SKM-1 (cell line): ENCODE data around the gene CNPY3.
A peak's percentile ranks its signal among the peaks of the same experiment; 100 is the strongest.

Source experiments
- DNase-seq: peaks from one replicate; lab custom pipeline; 2025; ENCODE audit not compliant: unreplicated experiment; lab: John Stamatoyannopoulos, UW

The CNPY3 gene

DNA sequence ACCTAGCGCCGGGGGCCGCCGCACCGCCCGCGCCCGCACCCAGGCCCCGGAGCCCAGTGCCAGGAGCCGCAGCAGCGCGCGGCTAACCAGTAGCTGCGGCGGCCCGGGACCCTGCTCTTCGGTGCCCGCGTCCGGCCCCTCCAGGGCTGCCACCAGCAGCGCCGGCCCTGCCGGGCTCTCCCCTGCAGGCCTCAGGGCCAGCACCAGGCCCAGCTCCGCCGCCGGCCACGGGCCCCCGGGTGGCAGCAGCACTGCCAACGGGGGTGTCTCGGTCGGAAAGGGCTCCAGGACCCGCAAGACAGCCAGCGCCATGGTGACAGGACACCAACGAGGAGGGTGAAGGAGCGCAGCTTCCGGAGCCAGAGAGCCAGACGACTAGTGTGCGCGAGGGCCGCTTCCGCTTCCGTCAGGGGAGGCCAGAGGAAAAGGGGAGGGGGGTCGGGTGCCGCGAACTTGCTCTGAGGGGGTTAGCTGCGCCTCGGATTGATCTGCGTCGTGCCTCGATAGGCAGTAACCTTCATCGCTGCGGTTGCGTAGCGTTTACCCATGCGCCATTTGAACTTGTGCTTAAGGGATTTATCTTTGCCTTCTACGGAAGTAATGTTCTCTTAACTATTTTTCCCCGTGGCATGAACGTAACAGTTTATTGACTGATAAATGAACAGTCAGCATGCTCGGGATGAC, 49.7 kb downstream of the CNPY3 start, which contains the start of gene PEX6:
TSS of gene PEX6 (minus strand) at position 343 of the 684 bp plus-strand sequence. CDS start at position 312, 31 bp downstream.
- DNase-seq, result peak; percentile 86

- DNase-seq, result no peak
These were observed 50.4 kb downstream of the CNPY3 start for GRCh38 chr6:42979523-42980177.

- no peak for DNase-seq
These were observed 52.6 kb downstream of the CNPY3 start for GRCh38 chr6:42981836-42982235.

DNA sequence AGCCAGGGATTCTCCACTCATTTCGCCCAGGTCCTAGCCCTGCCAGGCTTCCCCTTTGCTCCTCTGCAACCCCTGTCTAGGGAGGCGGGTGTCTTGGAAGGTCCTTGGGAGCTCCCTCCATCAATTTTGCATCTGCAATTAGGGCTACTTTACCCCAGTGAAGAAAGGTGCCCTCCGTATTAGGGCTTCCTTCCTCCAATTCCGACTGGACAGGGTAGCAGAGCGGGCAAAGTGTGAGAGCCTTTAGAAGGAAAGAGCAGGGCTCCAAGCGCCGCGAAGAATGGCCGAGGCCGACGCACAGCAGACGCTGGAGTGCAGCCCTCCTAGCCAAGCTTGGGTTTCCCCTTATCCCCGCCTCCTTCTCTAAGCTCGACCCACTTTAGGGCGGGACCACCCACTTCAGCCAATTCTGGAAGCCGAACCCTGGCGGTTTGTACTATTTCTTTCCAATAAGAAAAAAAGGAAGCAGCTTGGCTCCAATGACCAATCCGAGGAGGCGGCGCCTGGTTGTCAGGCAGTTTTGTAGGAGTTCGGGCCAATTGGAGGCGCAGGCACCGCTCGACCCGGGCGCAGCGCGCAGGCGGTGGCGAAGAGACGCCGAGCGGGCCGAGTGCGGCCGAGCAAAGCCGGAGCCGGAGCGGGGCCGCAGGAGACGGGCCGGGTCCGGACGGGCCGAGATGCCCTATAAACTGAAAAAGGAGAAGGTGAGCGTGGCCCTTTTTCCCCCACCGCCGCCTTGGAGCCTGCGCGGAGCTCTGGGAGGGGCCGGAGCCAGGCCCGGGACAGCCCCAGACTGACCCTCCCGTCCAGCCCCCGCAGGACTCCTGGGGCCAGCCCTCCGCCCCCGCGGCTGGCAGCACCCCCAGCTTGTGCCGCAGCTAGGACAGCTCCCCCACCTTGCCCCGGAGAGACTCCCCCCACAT, 55.0 kb downstream of the CNPY3 start, which contains the start of gene PPP2R5D:
TSS of gene PPP2R5D (plus strand) at position 570 of the 923 bp plus-strand sequence. CDS start at position 678, 108 bp downstream.
- DNase-seq, result peak; percentile 100

- no peak for DNase-seq
These were observed 55.7 kb downstream of the CNPY3 start for GRCh38 chr6:42984924-42985475.

GRCh38 chr6:42987533-42988451, 58.5 kb downstream of the CNPY3 start:
- DNase-seq, result no peak

- no peak for DNase-seq
These were observed 59.3 kb downstream of the CNPY3 start for GRCh38 chr6:42988486-42989020.
